Osteocyte (in vitro differentiated cells): ENCODE data around the gene SH3BP2. TPM values are rescaled to one million over a fixed set of nuclear protein-coding genes. Genes with fewer than 3 reads are reported as not detected.

ENCODE experiments used
- DNase-seq: peaks from one replicate; pipeline ENCODE4 v3.0.0; 2021; ENCODE audit warnings: mixed read lengths; ENCODE audit not compliant: unreplicated experiment; ENCODE audit errors: extremely low spot score
- H3K27ac Mint-ChIP-seq: one replicate; pipeline ENCODE4 v1.8.0; 2021; ENCODE audit warnings: mild to moderate bottlenecking, mixed read lengths; ENCODE audit not compliant: unreplicated experiment
- H3K27me3 Mint-ChIP-seq: one replicate; pipeline ENCODE4 v1.8.0; 2021; ENCODE audit warnings: mixed read lengths; ENCODE audit not compliant: unreplicated experiment
- H3K36me3 Mint-ChIP-seq: one replicate; pipeline ENCODE4 v1.8.0; 2021; ENCODE audit warnings: mixed read lengths; ENCODE audit not compliant: unreplicated experiment
- H3K4me1 Mint-ChIP-seq: one replicate; pipeline ENCODE4 v1.8.0; 2021; ENCODE audit warnings: mixed read lengths; ENCODE audit not compliant: unreplicated experiment
- H3K4me3 Mint-ChIP-seq: one replicate; pipeline ENCODE4 v1.8.0; 2021; ENCODE audit warnings: mild to moderate bottlenecking, moderate library complexity, mixed read lengths; ENCODE audit not compliant: unreplicated experiment
- H3K9me3 Mint-ChIP-seq: one replicate; pipeline ENCODE4 v1.8.0; 2021; ENCODE audit warnings: mixed read lengths; ENCODE audit not compliant: unreplicated experiment
- total RNA-seq: library from RNA; stranded (reverse); gene quantifications from 2 replicates; pipeline ENCODE4 v1.2.1, GENCODE V29; 2021
- TF ChIP-seq, protein P1 (sequence below): fragments of 200-600 bp; sonication (generic); IDR thresholded peaks from 2 replicates; pipeline ENCODE4 v1.5.0; 2021; ENCODE audit warnings: antibody characterized with exemption, mild to moderate bottlenecking, moderate library complexity

Gene SH3BP2
- total RNA-seq, 1 donor from 2014 or later, result 110 TPM

DNA sequence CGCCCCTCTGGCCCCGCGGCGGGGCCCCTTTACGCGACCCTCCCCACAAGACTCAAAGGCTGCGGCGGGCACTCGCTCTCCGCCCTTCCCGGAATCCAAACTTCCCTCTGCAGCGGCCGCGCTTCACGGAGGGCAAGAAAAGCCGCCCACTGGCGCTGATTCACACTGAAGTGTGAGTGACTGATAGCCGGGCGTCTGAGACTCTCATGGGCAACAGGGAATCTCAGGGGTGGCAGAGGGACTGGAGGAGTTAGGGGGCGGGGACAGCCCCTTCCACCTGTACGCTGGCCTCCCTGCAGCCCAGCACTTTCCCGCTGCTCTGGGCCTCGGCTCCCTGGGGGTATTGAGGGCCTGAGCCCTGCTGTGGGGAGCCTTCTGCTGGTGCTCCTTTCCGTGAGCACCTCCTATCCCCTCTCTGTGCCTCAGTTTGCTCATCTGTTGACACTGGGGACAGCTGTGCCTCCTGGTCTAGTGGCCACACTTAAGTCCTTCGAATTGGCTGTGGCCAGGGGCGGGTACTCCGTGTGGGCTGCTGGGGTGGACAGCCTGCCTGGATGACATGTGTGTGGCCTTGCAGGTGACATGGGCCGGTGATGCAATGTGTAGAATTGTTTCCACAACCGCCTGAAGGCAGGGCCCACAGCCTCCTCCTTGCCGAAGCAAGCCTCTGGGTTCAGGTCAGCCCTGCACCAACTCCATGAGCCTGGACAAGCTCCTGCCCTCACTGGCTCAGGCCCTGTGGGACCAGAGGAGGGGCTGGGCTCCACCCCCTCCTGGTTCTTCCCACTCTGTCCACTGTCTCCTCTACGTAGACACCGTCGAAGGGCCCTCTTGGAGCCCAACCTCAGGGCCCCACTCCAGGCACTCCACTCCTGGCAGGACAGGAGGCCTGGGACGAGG, 951 bp downstream of the SH3BP2 start:
- H3K4me1 Mint-ChIP-seq, result peaks cover 55% of the 10 kb centered on the region
- peak overlapping the region; percentile 89 for H3K4me3 Mint-ChIP-seq
- no peaks in the 10 kb centered on the region for H3K9me3 Mint-ChIP-seq
- no peaks in the 10 kb centered on the region for H3K27me3 Mint-ChIP-seq
- TF ChIP-seq, protein P1, sequence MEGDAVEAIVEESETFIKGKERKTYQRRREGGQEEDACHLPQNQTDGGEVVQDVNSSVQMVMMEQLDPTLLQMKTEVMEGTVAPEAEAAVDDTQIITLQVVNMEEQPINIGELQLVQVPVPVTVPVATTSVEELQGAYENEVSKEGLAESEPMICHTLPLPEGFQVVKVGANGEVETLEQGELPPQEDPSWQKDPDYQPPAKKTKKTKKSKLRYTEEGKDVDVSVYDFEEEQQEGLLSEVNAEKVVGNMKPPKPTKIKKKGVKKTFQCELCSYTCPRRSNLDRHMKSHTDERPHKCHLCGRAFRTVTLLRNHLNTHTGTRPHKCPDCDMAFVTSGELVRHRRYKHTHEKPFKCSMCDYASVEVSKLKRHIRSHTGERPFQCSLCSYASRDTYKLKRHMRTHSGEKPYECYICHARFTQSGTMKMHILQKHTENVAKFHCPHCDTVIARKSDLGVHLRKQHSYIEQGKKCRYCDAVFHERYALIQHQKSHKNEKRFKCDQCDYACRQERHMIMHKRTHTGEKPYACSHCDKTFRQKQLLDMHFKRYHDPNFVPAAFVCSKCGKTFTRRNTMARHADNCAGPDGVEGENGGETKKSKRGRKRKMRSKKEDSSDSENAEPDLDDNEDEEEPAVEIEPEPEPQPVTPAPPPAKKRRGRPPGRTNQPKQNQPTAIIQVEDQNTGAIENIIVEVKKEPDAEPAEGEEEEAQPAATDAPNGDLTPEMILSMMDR, result no peak
- H3K27ac Mint-ChIP-seq, result peak overlapping the region; percentile 94
- peaks cover 2% of the 10 kb centered on the region for H3K36me3 Mint-ChIP-seq
- DNase-seq, result peak; percentile 84

DNA sequence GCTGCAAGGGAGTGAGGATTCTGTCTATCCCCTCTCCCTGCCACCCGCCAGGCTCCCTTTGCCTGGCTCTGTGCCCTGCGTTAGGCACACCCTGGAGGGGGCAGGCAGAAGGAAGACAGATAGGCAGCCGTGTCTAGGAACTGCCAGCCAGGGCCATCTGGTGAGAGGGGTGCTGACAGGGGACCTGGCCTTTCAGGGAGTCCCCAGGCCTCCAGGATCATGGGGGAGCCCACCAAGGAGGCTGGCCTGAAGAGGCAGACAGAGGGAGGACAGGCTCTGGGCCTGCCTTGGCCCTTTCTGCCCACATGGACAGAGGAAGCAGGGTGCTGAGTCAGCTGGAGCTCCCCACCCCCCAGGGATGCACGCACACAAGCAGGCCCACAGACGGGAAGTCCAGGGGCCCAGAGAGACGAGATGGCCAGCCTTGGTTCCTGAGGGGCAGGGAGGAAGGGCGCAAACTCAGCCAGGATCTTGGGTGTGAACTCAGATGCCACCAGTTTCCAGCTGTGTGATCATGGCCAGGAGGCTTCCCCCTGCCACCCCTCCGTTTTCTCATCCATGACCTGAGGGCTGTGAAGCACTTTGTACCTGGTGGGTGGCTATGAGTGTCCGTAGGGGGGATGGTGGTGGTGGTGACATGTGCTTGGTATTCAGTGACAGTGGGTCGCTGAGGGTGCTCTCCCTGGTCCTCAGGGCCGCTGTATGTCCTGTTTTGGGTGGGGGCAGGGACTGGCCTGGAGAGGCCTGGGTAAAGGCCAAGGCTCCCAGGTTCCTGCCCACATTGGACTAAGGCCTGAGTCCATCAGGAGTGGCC, 1.8 kb downstream of the SH3BP2 start:
- TF ChIP-seq, protein P1, result no peak
- H3K27ac Mint-ChIP-seq, result peak overlapping the region; percentile 94
- H3K4me3 Mint-ChIP-seq, result peak overlapping the region; percentile 89
- H3K9me3 Mint-ChIP-seq, result no peaks in the 10 kb centered on the region
- peak; percentile 86 for DNase-seq
- H3K36me3 Mint-ChIP-seq, result peaks cover 2% of the 10 kb centered on the region
- H3K4me1 Mint-ChIP-seq, result peaks cover 62% of the 10 kb centered on the region
- no peaks in the 10 kb centered on the region for H3K27me3 Mint-ChIP-seq

- Mint-ChIP-seq H3K9me3 (no peaks in the 10 kb centered on the region), H3K27ac (peak overlapping the region; percentile 94), H3K36me3 (peaks cover 2% of the 10 kb centered on the region), H3K4me1 (peaks cover 68% of the 10 kb centered on the region), H3K27me3 (no peaks in the 10 kb centered on the region), H3K4me3 (peak overlapping the region; percentile 89)
- TF ChIP-seq, protein P1, result no peak
- DNase-seq, result no peak
Observed at GRCh38 chr4:2795300-2795892, 2.5 kb downstream of the SH3BP2 start.

DNA sequence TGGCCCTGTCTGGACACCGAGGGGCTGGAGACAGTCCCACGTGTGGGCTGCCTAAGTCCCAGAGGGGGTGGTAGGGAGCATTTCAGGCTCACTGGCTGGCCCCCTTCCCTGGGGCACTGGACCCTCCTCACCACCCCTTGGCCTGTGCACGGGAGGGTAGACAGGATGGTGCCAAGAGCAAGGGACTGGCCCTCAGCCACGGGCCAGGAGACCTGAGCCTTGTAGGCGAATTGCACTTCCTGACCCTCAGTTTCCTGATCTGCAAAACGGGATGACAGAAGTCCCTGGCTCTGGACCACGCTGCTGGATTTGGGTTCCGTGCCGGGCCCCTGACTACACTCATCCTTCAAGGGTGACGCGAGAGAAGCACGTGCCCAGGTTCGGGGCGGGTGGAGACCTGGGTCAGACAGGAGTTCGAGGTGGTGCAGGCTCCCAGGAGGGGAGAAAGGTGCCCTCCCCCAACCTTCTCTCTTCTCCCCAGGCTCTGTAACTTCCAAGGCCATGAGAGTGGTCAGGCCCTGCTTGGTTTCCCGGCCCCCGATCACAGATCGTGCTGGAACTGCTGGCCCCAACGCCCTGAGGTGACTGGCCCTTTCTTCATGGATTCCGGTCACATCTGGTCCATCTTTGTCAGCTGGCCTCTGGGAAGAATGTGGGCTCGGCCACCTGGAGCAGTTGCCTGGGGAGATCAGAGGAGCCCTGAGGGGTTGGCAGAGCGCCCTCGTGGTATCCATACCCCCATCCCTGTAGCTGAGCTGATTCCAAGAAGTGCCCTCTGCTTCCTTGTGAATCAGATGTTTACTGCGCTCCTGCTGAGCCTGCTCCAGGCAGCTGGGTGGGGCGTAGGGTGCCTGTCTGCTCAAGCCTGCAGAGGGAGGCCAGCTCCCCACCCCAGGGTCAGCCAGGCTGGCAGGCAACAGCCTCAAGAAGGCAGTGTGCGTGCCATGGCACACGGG, 3.3 kb downstream of the SH3BP2 start:
- Mint-ChIP-seq H3K27me3 (no peaks in the 10 kb centered on the region), H3K9me3 (no peaks in the 10 kb centered on the region), H3K27ac (peak overlapping the region; percentile 94), H3K4me1 (peaks cover 75% of the 10 kb centered on the region), H3K36me3 (peaks cover 2% of the 10 kb centered on the region), H3K4me3 (peak overlapping the region; percentile 56)
- TF ChIP-seq, protein P1, result no peak
- peak; percentile 95 for DNase-seq
